ENCODE measurements around the gene ZNF496. TPM values are rescaled to one million over a fixed set of nuclear protein-coding genes. Genes with fewer than 3 reads are reported as not detected.

ZNF496 gene
- total RNA-seq, 2 donors from 2014 or later: 30.0 to 53.4 TPM

- 78 to 81% methylated on average over 6 to 9 of the region's 9 CpGs for WGBS, 2 donors
- no peak overlapping the region for H3K27ac ChIP-seq
- no peak overlapping the region for H3K4me3 ChIP-seq
- intact Hi-C loops (cut with DNase I): no loop called here
- no peaks in the 10 kb centered on the region for H3K4me1 ChIP-seq
- H3K9me3 ChIP-seq: no peaks in the 10 kb centered on the region
- no peaks in the 10 kb centered on the region for H3K27me3 ChIP-seq
- DNase-seq: no peak
- TF ChIP-seq CTCF (IDR thresholded peaks at IDR 0.05): no peak
- no peak for TF ChIP-seq POLR2A (IDR thresholded peaks at IDR 0.05)
- H3K36me3 ChIP-seq (replicated peaks in 1 of 2; ENCODE audit: insufficient read depth in 1 of 2, low read depth in 2 of 2): peaks cover 0 to 2% of the 10 kb centered on the region in 2 donors
- ATAC-seq: no peak
Observed at GRCh38 chr1:247297263-247298123, 34.2 kb downstream of the ZNF496 start.

GRCh38 chr1:247296599-247297180, 35.0 kb downstream of the ZNF496 start:
- no peak overlapping the region for H3K4me3 ChIP-seq
- 87 to 89% methylated on average over 8 of the region's 8 CpGs for WGBS, 2 donors
- H3K9me3 ChIP-seq: no peaks in the 10 kb centered on the region
- DNase-seq (no peak), ATAC-seq (no peak)
- H3K36me3 ChIP-seq (replicated peaks in 1 of 2; ENCODE audit: insufficient read depth in 1 of 2, low read depth in 2 of 2): peaks cover 0 to 2% of the 10 kb centered on the region in 2 donors
- no peak for TF ChIP-seq CTCF (IDR thresholded peaks at IDR 0.05)
- TF ChIP-seq POLR2A (IDR thresholded peaks at IDR 0.05): no peak
- intact Hi-C loops (cut with DNase I): no loop called here
- H3K4me1 ChIP-seq: no peaks in the 10 kb centered on the region
- H3K27me3 ChIP-seq: no peaks in the 10 kb centered on the region
- no peak overlapping the region for H3K27ac ChIP-seq

GRCh38 chr1:247295746-247296145, 35.9 kb downstream of the ZNF496 start:
- H3K27me3 ChIP-seq: no peaks in the 10 kb centered on the region
- H3K4me1 ChIP-seq: no peaks in the 10 kb centered on the region
- TF ChIP-seq CTCF (IDR thresholded peaks at IDR 0.05): no peak
- TF ChIP-seq POLR2A (IDR thresholded peaks at IDR 0.05): no peak
- no peak for ATAC-seq
- peaks cover 0 to 2% of the 10 kb centered on the region in 2 donors for H3K36me3 ChIP-seq (replicated peaks in 1 of 2; ENCODE audit: insufficient read depth in 1 of 2, low read depth in 2 of 2)
- no peak overlapping the region for H3K4me3 ChIP-seq
- intact Hi-C loops (cut with DNase I): no loop called here
- WGBS, 2 donors: 56 to 68% methylated on average over 5 of the region's 5 CpGs
- DNase-seq: no peak
- H3K9me3 ChIP-seq: no peaks in the 10 kb centered on the region
- no peak overlapping the region for H3K27ac ChIP-seq

- DNase-seq: peak in 1 of 4 donors; percentile 17
- H3K36me3 ChIP-seq (replicated peaks in 1 of 2; ENCODE audit: insufficient read depth in 1 of 2, low read depth in 2 of 2): peaks cover 0 to 2% of the 10 kb centered on the region in 2 donors
- TF ChIP-seq POLR2A (IDR thresholded peaks at IDR 0.05): no peak
- TF ChIP-seq CTCF (IDR thresholded peaks at IDR 0.05): no peak
- H3K4me1 ChIP-seq: no peaks in the 10 kb centered on the region
- no peak for ATAC-seq
- no peak overlapping the region for H3K4me3 ChIP-seq
- H3K9me3 ChIP-seq: no peaks in the 10 kb centered on the region
- 46 to 52% methylated on average over 6 of the region's 6 CpGs for WGBS, 2 donors
- H3K27me3 ChIP-seq: no peaks in the 10 kb centered on the region
- no peak overlapping the region for H3K27ac ChIP-seq
- intact Hi-C loops (cut with DNase I): no loop called here
Observed at GRCh38 chr1:247295274-247295684, 36.4 kb downstream of the ZNF496 start.
